DMS 273 (cell line): Measurements from ENCODE around the gene ESYT2.
"Not testable (repeated sequence)": the region's sequence is repeated elsewhere in the genome, so short reads cannot be mapped to it uniquely, and the experiment has no call there.

Experiments used
- DNase-seq: peaks from one replicate; lab custom pipeline; 2025; ENCODE audit not compliant: unreplicated experiment; lab: John Stamatoyannopoulos, UW

ESYT2 gene

GRCh38 chr7:158858592-158859503 lies 29.5 kb upstream of the ESYT2 start:
- no peak for DNase-seq

GRCh38 chr7:158856883-158857668 lies 27.8 kb upstream of the ESYT2 start:
- DNase-seq: no peak

GRCh38 chr7:158854681-158855081 lies 25.4 kb upstream of the ESYT2 start:
- no peak for DNase-seq

GRCh38 chr7:158850545-158851102 lies 21.3 kb upstream of the ESYT2 start:
- no peak for DNase-seq

- no peak for DNase-seq
Measured at GRCh38 chr7:158849768-158850544, 20.6 kb upstream of the ESYT2 start.

- no peak for DNase-seq
Measured at GRCh38 chr7:158849442-158849767, 20.1 kb upstream of the ESYT2 start.

GRCh38 chr7:158847451-158847866 lies 18.1 kb upstream of the ESYT2 start:
- no peak for DNase-seq

- DNase-seq: no peak
Measured at GRCh38 chr7:158846304-158846703, 17.0 kb upstream of the ESYT2 start.

GRCh38 chr7:158843771-158844170 lies 14.5 kb upstream of the ESYT2 start:
- no peak for DNase-seq

- DNase-seq: no peak
Measured at GRCh38 chr7:158842486-158842885, 13.2 kb upstream of the ESYT2 start.

GRCh38 chr7:158840604-158841003 lies 11.3 kb upstream of the ESYT2 start:
- DNase-seq: no peak

- DNase-seq: not testable (repeated sequence)
Measured at GRCh38 chr7:158839177-158839576, 9.9 kb upstream of the ESYT2 start.

- no peak for DNase-seq
Measured at GRCh38 chr7:158837790-158838637, 8.7 kb upstream of the ESYT2 start.

GRCh38 chr7:158836692-158837091 lies 7.4 kb upstream of the ESYT2 start:
- DNase-seq: no peak

GRCh38 chr7:158834878-158835784 lies 5.8 kb upstream of the ESYT2 start:
- DNase-seq: no peak

- DNase-seq: no peak
Measured at GRCh38 chr7:158832994-158833393, 3.7 kb upstream of the ESYT2 start.

GRCh38 chr7:158831738-158832091 lies 2.4 kb upstream of the ESYT2 start:
- no peak for DNase-seq

- DNase-seq: no peak
Measured at GRCh38 chr7:158830211-158830723, 958 bp upstream of the ESYT2 start.

- peak; percentile 96 for DNase-seq
Measured at GRCh38 chr7:158829021-158829341, 328 bp downstream of the ESYT2 start.
